NCI-H526 treated with DMSO at 0.1 percent for 48 hours (cell line): Measurements from ENCODE around the gene PRPF6.
A peak's percentile ranks its signal among the peaks of the same experiment; 100 is the strongest.

Experiments used
- DNase-seq: peaks from one replicate; lab custom pipeline; 2025; lab: John Stamatoyannopoulos, UW

The PRPF6 gene

GRCh38 chr20:63945921-63946920 is 34.7 kb upstream of the PRPF6 start:
- DNase-seq: no peak

GRCh38 chr20:63946986-63947637 is 33.8 kb upstream of the PRPF6 start:
- no peak for DNase-seq

- DNase-seq: no peak
Observed at GRCh38 chr20:63947638-63948456, 33.1 kb upstream of the PRPF6 start.

GRCh38 chr20:63950701-63951397 is 30.1 kb upstream of the PRPF6 start:
- DNase-seq: no peak

GRCh38 chr20:63951398-63952209 is 29.3 kb upstream of the PRPF6 start:
- DNase-seq: no peak

- no peak for DNase-seq
Observed at GRCh38 chr20:63952210-63952535, 28.8 kb upstream of the PRPF6 start.

GRCh38 chr20:63952769-63953168 is 28.2 kb upstream of the PRPF6 start:
- DNase-seq: no peak

- DNase-seq: no peak
Observed at GRCh38 chr20:63953764-63954429, 27.0 kb upstream of the PRPF6 start.

- DNase-seq: peak; percentile 13
Observed at GRCh38 chr20:63955281-63955826, 25.6 kb upstream of the PRPF6 start.

GRCh38 chr20:63955827-63956663 is 24.9 kb upstream of the PRPF6 start, which contains the start of gene UCKL1:
Gene UCKL1, minus strand, starts transcription at chr20:63956416. Its CDS starts 44 bp downstream, at chr20:63956372.
- DNase-seq: peak; percentile 77

GRCh38 chr20:63956664-63957003 is 24.3 kb upstream of the PRPF6 start:
- DNase-seq: no peak

- peak; percentile 89 for DNase-seq
Observed at GRCh38 chr20:63957004-63957689, 23.8 kb upstream of the PRPF6 start.

GRCh38 chr20:63957690-63958441 is 23.1 kb upstream of the PRPF6 start:
- DNase-seq: peak; percentile 89

- DNase-seq: no peak
Observed at GRCh38 chr20:63958471-63958870, 22.5 kb upstream of the PRPF6 start.

GRCh38 chr20:63958964-63959698 is 21.8 kb upstream of the PRPF6 start:
- no peak for DNase-seq

- no peak for DNase-seq
Observed at GRCh38 chr20:63959699-63960075, 21.2 kb upstream of the PRPF6 start.
